ENCODE measurements around the gene KCND3. TPM values are rescaled to one million over a fixed set of nuclear protein-coding genes. Genes with fewer than 3 reads are reported as not detected.

Gene KCND3
- polyA plus RNA-seq, 3 donors, result not detected

DNA sequence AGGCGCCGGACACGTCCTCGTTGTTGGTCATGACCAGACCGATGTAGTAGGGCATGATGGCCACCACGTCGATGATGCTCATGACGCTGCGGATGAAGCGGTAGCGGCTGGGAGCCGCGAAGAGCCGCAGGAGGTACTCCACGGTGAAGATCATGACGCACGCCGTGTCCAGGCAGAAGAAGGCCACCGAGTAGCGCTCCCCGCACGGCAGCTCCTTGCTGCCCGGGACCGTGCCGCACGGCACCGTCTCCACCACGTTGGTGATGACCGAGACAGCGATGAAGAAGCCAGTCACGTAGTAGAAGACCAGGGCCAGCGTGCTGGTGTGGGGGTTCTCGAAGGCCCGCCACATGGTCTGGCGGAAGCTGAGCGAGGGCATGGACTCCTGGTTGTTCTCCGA is 7.6 kb downstream of the KCND3 start:
- no peaks in the 10 kb centered on the region for H3K36me3 Mint-ChIP-seq
- H3K4me3 ChIP-seq (replicated peaks in 1 of 3; ENCODE audit: low read depth in 2 of 3, low read length in 3 of 3), result no peak overlapping the region
- H3K9ac ChIP-seq (ENCODE audit: insufficient read depth, low read length, poor library complexity, severe bottlenecking), result no peak overlapping the region
- H4K20me1 ChIP-seq (ENCODE audit: insufficient read depth, low read length), result no peaks in the 10 kb centered on the region
- no peak for DNase-seq
- WGBS (ENCODE audit: insufficient coverage), result 96% methylated on average over 37 of the region's 37 CpGs
- peaks cover 0 to 2% (median 0%) of the 10 kb centered on the region in 7 donors for H3K9me3 Mint-ChIP-seq
- H3K36me3 ChIP-seq (replicated peaks in 1 of 2; ENCODE audit: control insufficient read depth in 1 of 2, insufficient read depth in 2 of 2, low read length in 2 of 2), result no peaks in the 10 kb centered on the region
- H3K27ac ChIP-seq (ENCODE audit: low read depth in 1 of 2, low read length in 2 of 2), result no peak overlapping the region
- H2AFZ ChIP-seq (ENCODE audit: insufficient read depth, low read depth, low read length, poor library complexity, severe bottlenecking), result no peak overlapping the region
- no peak overlapping the region for H3K27ac Mint-ChIP-seq
- TF ChIP-seq, protein P1, sequence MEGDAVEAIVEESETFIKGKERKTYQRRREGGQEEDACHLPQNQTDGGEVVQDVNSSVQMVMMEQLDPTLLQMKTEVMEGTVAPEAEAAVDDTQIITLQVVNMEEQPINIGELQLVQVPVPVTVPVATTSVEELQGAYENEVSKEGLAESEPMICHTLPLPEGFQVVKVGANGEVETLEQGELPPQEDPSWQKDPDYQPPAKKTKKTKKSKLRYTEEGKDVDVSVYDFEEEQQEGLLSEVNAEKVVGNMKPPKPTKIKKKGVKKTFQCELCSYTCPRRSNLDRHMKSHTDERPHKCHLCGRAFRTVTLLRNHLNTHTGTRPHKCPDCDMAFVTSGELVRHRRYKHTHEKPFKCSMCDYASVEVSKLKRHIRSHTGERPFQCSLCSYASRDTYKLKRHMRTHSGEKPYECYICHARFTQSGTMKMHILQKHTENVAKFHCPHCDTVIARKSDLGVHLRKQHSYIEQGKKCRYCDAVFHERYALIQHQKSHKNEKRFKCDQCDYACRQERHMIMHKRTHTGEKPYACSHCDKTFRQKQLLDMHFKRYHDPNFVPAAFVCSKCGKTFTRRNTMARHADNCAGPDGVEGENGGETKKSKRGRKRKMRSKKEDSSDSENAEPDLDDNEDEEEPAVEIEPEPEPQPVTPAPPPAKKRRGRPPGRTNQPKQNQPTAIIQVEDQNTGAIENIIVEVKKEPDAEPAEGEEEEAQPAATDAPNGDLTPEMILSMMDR (IDR thresholded peaks at IDR 0.05), result no peak
- peaks cover 0 to 35% (median 6%) of the 10 kb centered on the region in 3 donors for H3K27me3 Mint-ChIP-seq (ENCODE audit: low read depth in 3 of 3)
- H3K4me1 Mint-ChIP-seq, result no peaks in the 10 kb centered on the region
- intact Hi-C loops (cut with micrococcal nuclease), result no loop called here
- H3K79me2 ChIP-seq (ENCODE audit: insufficient read depth, low read length), result no peaks in the 10 kb centered on the region
- no peak overlapping the region for H3K4me2 ChIP-seq (replicated peaks; ENCODE audit: extremely low read depth, low read length, poor library complexity, severe bottlenecking)
- no peaks in the 10 kb centered on the region for H3K9me3 ChIP-seq (replicated peaks in 1 of 2; ENCODE audit: control insufficient read depth in 1 of 2, insufficient read depth in 1 of 2, low read length in 2 of 2)
- H3K4me1 ChIP-seq (ENCODE audit: control insufficient read depth in 1 of 2, insufficient read depth in 2 of 2, low read length in 2 of 2), result no peaks in the 10 kb centered on the region
- peaks cover 1 to 14% of the 10 kb centered on the region in 2 donors for H3K27me3 ChIP-seq (ENCODE audit: control insufficient read depth in 2 of 2, insufficient read depth in 2 of 2, low read length in 2 of 2)
- no peak overlapping the region for H3K4me3 Mint-ChIP-seq

DNA sequence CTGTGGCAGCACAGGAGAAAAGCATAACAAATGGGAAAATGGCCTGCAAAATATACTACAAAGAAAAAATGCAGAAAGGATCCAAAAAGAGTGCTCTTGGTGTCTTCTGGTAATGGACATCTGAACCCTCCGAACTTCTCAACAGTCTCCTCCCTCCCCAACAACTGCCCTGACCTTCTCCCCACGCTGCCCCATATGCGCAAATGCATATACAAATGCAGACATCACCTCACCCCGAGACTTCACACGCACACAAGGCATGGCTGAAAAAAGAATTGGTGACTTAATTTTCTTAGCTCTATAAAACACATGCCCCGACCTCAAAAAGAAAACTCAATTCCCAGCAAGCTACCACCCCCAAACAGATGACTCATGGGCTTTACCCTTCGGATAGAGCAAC is 8.4 kb downstream of the KCND3 start:
- H3K4me1 Mint-ChIP-seq, result no peaks in the 10 kb centered on the region
- no peaks in the 10 kb centered on the region for H3K79me2 ChIP-seq (ENCODE audit: insufficient read depth, low read length)
- peaks cover 0 to 2% (median 0%) of the 10 kb centered on the region in 7 donors for H3K9me3 Mint-ChIP-seq
- H4K20me1 ChIP-seq (ENCODE audit: insufficient read depth, low read length), result no peaks in the 10 kb centered on the region
- H3K27me3 ChIP-seq (ENCODE audit: control insufficient read depth in 2 of 2, insufficient read depth in 2 of 2, low read length in 2 of 2), result peaks cover 2 to 6% of the 10 kb centered on the region in 2 donors
- no peaks in the 10 kb centered on the region for H3K36me3 Mint-ChIP-seq
- no peak overlapping the region for H3K4me3 ChIP-seq (replicated peaks in 1 of 3; ENCODE audit: low read depth in 2 of 3, low read length in 3 of 3)
- H3K9ac ChIP-seq (ENCODE audit: insufficient read depth, low read length, poor library complexity, severe bottlenecking), result no peak overlapping the region
- WGBS (ENCODE audit: insufficient coverage), result 48% methylated on average over 5 of the region's 7 CpGs
- H3K4me3 Mint-ChIP-seq, result no peak overlapping the region
- peaks cover 1 to 32% (median 7%) of the 10 kb centered on the region in 3 donors for H3K27me3 Mint-ChIP-seq (ENCODE audit: low read depth in 3 of 3)
- TF ChIP-seq, protein P1 (IDR thresholded peaks at IDR 0.05), result no peak
- H3K36me3 ChIP-seq (replicated peaks in 1 of 2; ENCODE audit: control insufficient read depth in 1 of 2, insufficient read depth in 2 of 2, low read length in 2 of 2), result no peaks in the 10 kb centered on the region
- no peaks in the 10 kb centered on the region for H3K9me3 ChIP-seq (replicated peaks in 1 of 2; ENCODE audit: control insufficient read depth in 1 of 2, insufficient read depth in 1 of 2, low read length in 2 of 2)
- no peak overlapping the region for H3K27ac ChIP-seq (ENCODE audit: low read depth in 1 of 2, low read length in 2 of 2)
- H3K4me1 ChIP-seq (ENCODE audit: control insufficient read depth in 1 of 2, insufficient read depth in 2 of 2, low read length in 2 of 2), result no peaks in the 10 kb centered on the region
- H2AFZ ChIP-seq (ENCODE audit: insufficient read depth, low read depth, low read length, poor library complexity, severe bottlenecking), result no peak overlapping the region
- intact Hi-C loops (cut with micrococcal nuclease), result no loop called here
- no peak overlapping the region for H3K4me2 ChIP-seq (replicated peaks; ENCODE audit: extremely low read depth, low read length, poor library complexity, severe bottlenecking)
- H3K27ac Mint-ChIP-seq, result no peak overlapping the region
- no peak for DNase-seq

Measured in CD14-positive monocyte (primary cell).